ENCODE results near the gene VSIG4.
A peak's percentile ranks its signal among the peaks of the same experiment; 100 is the strongest.

The VSIG4 gene

DNA sequence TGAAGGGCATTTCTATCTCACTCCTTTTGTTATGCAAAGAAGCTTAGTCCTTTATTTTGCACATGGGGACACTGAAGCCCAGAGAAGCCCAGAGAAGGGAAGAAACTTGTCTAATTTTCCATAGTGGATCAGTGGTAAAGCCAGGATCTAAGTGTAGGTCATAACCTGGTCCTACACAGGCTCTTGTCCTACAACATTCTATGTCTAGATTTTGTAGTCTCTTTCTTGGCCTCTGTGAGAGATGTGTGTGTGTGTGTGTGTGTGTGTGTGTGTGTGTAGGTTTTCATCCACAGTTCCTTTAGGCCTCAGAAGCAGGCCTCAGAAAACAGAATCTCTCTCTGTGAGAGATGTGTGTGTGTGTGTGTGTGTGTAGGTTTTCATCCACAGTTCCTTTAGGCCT is 38.3 kb downstream of the VSIG4 start:
- DNase-seq (ENCODE audit: low read depth): no peak
- no peak for TF ChIP-seq MYC (IDR thresholded peaks at IDR 0.05; ENCODE audit: low read depth, low read length)
- TF ChIP-seq, protein P1, sequence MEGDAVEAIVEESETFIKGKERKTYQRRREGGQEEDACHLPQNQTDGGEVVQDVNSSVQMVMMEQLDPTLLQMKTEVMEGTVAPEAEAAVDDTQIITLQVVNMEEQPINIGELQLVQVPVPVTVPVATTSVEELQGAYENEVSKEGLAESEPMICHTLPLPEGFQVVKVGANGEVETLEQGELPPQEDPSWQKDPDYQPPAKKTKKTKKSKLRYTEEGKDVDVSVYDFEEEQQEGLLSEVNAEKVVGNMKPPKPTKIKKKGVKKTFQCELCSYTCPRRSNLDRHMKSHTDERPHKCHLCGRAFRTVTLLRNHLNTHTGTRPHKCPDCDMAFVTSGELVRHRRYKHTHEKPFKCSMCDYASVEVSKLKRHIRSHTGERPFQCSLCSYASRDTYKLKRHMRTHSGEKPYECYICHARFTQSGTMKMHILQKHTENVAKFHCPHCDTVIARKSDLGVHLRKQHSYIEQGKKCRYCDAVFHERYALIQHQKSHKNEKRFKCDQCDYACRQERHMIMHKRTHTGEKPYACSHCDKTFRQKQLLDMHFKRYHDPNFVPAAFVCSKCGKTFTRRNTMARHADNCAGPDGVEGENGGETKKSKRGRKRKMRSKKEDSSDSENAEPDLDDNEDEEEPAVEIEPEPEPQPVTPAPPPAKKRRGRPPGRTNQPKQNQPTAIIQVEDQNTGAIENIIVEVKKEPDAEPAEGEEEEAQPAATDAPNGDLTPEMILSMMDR (IDR thresholded peaks at IDR 0.05; ENCODE audit: low read depth, low read length): no peak
- TF ChIP-seq, protein P2, sequence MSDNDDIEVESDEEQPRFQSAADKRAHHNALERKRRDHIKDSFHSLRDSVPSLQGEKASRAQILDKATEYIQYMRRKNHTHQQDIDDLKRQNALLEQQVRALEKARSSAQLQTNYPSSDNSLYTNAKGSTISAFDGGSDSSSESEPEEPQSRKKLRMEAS (IDR thresholded peaks at IDR 0.05; ENCODE audit: low read depth, low read length): no peak
- no peak for TF ChIP-seq POLR2A (IDR thresholded peaks at IDR 0.05; ENCODE audit: extremely low read depth, insufficient read length)
- H3K4me3 ChIP-seq (ENCODE audit: low read depth, low read length): peak overlapping the region; percentile 66

DNA sequence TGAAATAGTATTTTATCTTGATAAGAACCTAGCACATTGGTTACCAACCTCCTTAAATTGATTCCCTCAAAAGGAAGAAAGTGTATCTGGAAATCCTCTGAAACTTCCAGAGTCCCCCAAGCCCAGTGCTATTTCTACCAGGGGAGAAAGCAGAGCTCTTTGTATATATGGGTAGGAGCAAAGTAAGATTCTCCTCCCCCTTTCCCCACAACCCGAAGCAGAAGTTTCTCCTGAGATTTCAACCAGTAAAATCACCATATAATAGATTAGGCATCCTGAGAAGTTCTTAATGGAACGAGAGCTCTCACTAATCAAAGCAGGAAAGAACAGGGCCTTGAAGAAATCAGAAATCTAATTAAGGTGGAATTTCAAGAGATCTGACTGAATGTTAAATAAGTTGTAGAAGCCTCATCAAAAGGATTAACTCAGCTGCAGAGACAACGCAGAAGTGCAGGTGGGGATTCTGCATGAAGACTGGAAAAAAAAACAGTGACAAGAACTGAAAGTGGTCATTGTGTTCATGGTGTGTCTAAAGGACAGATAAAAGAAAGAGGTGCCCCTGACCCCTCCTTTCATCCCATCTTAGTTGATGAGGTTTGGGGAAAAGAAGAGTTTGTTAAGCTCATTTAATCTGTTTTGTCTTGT is 39.1 kb downstream of the VSIG4 start:
- TF ChIP-seq MYC (IDR thresholded peaks at IDR 0.05; ENCODE audit: low read depth, low read length) (no peak), POLR2A (IDR thresholded peaks at IDR 0.05; ENCODE audit: extremely low read depth, insufficient read length) (no peak)
- TF ChIP-seq, protein P1 (IDR thresholded peaks at IDR 0.05; ENCODE audit: low read depth, low read length): no peak
- TF ChIP-seq, protein P2 (IDR thresholded peaks at IDR 0.05; ENCODE audit: low read depth, low read length): no peak
- peak; percentile 62 for DNase-seq (ENCODE audit: low read depth)
- peak overlapping the region; percentile 66 for H3K4me3 ChIP-seq (ENCODE audit: low read depth, low read length)

DNA sequence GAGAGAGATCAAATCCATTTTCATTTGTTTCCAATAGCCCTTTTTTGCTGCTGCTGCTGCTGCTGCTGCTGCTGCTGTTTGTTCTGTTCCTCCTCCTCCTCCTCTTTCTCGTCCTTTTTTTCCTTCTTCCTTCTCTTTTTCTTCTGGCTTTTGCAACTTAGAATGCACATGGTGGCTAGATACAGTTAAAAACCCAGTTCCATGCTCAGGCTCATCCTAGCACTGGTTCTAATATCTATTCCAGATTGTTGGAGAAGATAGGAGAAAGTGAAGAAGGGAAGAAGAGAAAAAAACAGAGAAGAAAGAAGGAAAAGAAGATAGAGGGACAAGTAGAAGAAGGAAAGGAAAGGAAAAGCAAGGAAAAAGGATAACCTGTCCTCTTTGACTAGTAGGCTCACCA is 39.7 kb downstream of the VSIG4 start:
- TF ChIP-seq, protein P1 (IDR thresholded peaks at IDR 0.05; ENCODE audit: low read depth, low read length): no peak
- TF ChIP-seq MYC (IDR thresholded peaks at IDR 0.05; ENCODE audit: low read depth, low read length) (no peak), POLR2A (IDR thresholded peaks at IDR 0.05; ENCODE audit: extremely low read depth, insufficient read length) (no peak)
- TF ChIP-seq, protein P2 (IDR thresholded peaks at IDR 0.05; ENCODE audit: low read depth, low read length): no peak
- DNase-seq (ENCODE audit: low read depth): no peak
- peak overlapping the region; percentile 66 for H3K4me3 ChIP-seq (ENCODE audit: low read depth, low read length)

DNA sequence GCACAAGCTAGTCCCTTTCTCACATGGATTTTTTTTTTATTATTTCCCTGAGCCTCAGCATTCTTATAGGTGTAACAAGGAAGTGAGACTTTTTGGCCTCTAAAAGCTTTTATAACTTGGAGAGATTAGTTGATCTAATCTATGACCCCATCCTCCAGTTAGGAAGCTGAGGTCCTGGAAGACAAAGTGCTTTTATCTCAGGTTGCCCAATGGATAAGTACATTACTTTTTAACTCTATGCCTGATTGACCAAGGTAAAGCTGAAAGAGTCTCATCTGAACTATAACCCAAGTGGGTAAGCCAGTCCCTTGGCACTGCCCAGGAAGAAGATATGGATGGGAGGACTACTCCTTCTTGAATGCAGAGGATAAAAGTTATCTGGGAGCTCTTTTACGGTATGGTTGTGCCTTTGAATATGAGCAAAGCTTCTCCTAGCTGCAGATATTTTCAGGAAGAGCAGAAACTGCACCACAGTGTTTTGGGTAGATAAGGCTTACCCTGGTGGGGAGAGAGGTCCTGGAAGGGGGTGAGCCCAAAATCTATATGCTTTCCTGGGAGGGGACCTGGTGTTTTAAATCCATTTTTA is 40.2 kb downstream of the VSIG4 start:
- TF ChIP-seq, protein P2 (IDR thresholded peaks at IDR 0.05; ENCODE audit: low read depth, low read length): no peak
- TF ChIP-seq, protein P1 (IDR thresholded peaks at IDR 0.05; ENCODE audit: low read depth, low read length): no peak
- TF ChIP-seq POLR2A (IDR thresholded peaks at IDR 0.05; ENCODE audit: extremely low read depth, insufficient read length): no peak
- peak; percentile 37 for DNase-seq (ENCODE audit: low read depth)
- peak overlapping the region; percentile 66 for H3K4me3 ChIP-seq (ENCODE audit: low read depth, low read length)

DNA sequence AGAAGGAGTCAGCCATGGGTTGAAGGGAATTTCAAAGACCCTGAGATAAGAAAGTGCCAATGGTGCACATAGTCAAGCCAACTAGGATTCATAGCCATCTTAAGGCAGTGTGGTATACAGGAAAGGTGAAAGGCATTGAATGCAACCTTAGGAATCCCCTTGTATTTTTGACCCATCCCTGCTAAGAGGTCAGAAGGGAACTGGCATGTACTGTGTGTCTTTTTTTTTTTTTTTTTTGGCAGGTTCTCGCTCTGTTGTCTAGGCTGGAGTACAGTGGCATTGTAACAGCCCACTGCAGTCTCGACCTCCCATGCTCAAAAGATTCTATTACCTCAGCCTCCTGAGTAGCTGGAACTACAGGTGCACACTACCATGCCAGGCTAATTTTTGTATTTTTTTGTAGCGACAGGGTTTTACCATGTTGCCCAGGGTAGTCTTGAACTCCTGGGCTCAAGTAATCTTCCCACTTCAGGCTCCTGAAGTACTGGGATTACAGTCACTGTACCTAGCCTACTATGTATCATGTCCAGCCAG is 40.8 kb downstream of the VSIG4 start:
- DNase-seq (ENCODE audit: low read depth): peak; percentile 15
- H3K4me3 ChIP-seq (ENCODE audit: low read depth, low read length): no peak overlapping the region
- TF ChIP-seq, protein P2 (IDR thresholded peaks at IDR 0.05; ENCODE audit: low read depth, low read length): no peak
- no peak for TF ChIP-seq POLR2A (IDR thresholded peaks at IDR 0.05; ENCODE audit: extremely low read depth, insufficient read length)
- TF ChIP-seq, protein P1 (IDR thresholded peaks at IDR 0.05; ENCODE audit: low read depth, low read length): no peak
- TF ChIP-seq MYC (IDR thresholded peaks at IDR 0.05; ENCODE audit: low read depth, low read length): no peak
